ENCODE measurements around the gene BBC3.
"Not testable (repeated sequence)": the region's sequence is repeated elsewhere in the genome, so short reads cannot be mapped to it uniquely, and the experiment has no call there.

The BBC3 gene, protein sequence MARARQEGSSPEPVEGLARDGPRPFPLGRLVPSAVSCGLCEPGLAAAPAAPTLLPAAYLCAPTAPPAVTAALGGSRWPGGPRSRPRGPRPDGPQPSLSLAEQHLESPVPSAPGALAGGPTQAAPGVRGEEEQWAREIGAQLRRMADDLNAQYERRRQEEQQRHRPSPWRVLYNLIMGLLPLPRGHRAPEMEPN

DNA sequence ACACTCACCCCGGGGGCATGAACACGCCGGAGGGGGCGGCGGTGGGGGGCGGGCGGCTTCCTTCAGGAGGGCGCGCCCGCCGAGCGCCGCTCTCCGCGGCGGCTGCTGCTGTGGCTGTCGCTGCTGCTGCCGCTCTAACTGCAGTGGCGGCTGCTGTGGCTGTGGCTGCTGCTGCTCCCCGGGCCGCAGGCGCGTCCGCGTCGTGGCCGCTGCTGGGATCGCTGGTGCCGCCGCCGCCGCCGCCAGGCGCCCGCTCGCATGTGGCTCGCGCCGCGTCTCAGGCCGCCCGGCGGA, at the start of gene BBC3:
Gene BBC3, minus strand, starts transcription at position 279 of the 294 bp plus-strand sequence. CDS start 2,768 bp downstream, outside the sequence.
- no peak for DNase-seq

DNA sequence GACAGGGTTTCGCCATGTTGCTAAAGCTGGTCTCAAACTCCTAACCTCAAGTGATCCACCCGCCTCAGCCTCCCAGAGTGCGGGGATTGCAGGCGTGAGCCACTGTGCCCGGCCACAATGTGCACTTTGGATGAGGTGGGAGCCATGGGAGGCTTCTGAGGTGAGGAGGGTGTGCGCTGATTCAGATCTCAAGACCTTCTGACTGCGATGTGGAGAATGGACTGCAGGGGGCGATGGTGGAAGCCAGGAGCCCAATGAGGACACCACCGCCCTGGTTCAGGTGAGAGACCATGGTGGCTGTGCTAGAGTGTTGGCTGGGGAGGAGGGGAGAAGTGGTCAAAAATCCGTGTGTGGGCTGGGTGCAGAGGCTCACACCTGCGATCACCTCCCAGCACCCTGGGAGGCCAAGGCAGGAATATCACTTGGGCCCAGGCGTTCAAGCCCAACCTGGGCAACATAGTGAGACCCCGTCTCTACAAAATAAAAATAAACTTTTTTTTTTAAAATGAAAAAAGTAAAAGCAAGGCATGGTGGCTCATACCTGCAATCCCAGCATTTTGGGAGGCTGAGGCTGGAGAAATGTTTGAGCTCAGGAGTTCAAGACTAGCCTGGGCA, 49.3 kb upstream of the BBC3 start:
- DNase-seq = peak; percentile 67

DNA sequence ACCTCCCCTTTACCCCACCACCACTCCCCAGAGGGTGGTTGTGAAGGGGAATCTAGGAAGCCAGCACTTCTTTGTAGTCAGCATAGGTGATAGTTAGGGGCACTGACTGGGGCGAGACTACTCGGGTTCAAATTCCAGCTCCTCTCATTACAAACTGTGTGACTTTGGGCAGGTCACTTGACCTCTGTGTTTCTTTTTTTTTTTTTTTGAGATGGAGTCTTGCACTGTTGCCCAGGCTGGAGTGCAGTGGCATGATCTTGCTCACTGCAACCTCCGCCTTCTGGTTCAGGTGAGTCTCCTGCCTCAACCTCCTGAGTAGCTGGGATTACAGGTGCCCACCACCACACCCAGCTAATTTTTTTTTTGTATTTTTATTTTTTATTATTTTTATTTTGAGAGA, 45.5 kb upstream of the BBC3 start:
- not testable (repeated sequence) for DNase-seq

DNA sequence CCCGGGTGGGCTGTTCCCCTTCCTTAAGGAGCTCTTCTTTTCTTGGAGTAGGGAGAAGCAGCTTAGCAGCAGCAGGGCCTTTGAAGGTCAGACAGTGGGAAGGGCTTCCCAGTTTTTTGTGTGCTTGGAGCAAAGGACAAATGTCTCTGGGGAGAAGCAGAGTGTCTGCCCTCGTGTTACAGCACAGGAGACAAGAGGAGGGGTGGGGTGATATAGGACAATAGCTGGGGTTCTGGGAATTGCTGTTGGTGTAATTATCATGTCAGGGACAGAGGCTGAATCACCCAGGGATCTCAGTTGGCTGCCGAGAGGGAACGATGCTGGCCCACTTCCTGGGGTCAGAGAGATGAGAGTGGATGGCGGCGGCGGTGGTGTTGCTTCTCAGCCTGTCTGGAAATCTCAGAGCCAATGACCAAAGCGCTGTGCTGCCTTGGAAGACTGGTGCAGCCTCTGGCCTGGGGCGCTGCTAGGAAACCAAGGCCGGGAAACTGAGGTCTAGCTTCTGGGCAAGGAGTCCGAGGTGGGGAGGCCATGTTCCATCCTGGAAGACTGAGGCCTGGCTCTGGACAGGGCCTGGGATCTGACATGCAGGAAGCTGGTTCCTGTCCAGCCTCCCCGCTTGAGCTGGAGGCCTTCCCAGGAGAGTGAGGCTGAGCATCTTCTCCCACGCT, 44.9 kb upstream of the BBC3 start:
- DNase-seq = no peak

DNA sequence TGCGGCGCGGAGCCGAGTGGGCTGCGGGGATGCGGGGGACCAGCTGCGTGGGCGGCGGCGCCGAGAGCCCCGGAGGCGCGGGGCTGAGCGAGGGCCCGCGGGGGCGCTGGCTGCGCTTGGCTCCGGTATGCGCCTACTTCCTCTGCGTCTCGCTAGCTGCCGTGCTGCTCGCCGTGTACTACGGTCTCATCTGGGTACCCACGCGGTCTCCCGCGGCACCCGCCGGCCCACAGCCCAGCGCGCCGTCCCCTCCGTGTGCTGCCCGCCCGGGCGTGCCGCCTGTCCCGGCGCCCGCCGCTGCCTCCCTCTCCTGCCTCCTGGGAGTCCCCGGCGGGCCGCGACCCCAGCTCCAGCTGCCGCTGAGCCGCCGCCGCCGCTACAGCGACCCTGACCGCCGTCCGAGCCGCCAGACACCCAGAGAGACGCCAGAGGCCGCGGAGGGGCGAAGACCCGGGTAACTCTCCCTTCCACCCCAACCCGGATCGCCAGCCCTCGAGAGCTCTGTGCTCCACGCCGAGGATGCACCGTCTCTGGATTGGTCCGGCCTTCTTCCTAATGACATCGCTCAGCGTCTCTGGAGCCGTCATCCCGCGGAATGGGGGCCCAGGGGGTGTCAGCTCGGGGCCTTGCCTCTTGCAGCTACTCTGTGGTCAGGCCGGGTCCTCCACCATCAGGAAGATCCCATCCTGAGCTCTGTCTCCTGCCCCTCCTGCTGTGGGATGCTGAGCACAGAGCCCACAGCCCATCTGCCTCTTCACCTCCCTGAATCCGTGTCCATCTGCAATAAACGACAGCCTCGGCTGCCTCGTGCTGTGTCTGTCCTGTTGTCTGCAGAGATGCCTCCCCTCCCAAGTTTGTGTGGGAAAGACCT, 44.1 kb upstream of the BBC3 start:
- DNase-seq = no peak

DNA sequence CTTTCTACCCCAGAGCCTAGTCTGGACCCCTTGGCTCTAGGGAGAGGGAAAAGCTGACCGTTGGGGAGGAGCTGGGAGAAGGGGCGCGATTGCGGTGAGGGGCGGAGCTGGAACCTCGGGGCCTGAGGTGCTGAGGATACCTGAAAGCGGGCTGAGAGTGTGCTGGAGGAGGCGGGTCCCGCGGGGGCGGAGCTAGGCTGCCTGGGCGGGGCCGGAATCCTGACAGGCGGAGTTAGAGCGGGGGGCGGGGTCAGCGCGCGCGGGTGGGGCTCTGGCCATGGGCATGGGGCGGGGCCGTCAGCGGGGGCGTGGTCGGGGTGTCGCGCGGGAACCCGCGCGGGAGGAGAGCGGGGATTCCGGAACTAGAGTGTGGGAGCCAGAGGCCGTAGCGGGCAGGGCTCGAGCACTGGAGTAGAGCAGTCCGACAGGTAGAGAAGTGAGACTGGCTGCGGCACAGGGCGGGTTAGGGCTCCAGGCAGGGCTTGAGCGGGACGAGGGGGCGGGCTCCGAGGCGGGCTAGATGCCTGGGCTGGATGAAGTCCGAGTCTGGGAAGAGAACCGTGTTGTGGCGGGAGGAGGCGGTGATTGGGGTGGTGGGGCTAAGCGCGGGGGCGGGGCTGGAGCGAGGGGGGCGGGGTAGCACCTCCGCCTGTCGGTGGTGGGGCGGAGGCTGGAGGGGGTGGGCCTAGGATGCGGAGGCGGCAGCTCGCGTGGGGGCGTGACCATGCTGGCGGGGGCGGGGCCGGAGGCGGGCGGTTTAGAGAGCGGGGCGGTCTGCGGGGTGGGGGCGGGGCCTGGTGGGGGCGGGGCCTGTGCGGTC, 43.3 kb upstream of the BBC3 start, which contains the start of gene INAFM1:
Gene INAFM1, plus strand, starts transcription at position 815 of the 820 bp plus-strand sequence. CDS start 35 bp downstream, outside the sequence.
- peak; percentile 95 for DNase-seq

DNA sequence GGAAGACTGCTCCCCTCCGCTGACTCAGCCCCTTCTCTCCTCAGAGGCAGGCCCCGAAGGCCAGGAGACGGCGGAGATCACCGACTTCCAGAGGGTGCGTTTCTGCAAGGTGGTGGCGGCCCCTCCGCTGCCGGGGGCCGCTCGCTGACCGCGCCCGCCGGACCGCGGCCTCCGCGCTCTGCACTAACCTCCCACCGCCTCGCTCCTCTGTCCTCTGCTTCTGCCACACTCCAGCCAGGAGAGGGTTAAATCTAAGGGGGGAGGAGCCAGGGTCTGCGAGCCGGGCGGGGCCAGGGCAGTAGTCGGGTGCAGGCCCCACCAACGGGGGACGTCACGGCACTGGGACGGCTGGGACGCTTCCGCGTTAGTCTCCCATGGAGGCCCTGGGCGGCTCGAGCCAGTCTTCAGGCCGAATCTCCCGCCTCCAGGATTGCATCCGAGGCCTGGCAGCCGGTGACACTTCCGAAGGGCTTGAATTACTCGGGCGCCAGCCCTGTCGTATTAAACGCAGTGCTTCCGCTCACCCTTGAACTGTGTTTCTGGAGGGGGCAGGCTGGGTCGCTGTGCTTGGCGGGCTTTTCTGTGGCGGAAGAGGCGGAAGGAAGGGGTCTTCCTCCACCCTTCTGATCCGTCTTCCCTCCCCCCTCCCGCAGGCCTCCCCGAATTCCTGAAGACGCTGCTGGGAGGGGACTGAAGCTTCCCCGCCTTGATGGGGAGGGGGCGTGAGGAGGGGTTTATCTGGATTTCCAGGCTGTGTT, 42.5 kb upstream of the BBC3 start:
- DNase-seq = peak; percentile 97

DNA sequence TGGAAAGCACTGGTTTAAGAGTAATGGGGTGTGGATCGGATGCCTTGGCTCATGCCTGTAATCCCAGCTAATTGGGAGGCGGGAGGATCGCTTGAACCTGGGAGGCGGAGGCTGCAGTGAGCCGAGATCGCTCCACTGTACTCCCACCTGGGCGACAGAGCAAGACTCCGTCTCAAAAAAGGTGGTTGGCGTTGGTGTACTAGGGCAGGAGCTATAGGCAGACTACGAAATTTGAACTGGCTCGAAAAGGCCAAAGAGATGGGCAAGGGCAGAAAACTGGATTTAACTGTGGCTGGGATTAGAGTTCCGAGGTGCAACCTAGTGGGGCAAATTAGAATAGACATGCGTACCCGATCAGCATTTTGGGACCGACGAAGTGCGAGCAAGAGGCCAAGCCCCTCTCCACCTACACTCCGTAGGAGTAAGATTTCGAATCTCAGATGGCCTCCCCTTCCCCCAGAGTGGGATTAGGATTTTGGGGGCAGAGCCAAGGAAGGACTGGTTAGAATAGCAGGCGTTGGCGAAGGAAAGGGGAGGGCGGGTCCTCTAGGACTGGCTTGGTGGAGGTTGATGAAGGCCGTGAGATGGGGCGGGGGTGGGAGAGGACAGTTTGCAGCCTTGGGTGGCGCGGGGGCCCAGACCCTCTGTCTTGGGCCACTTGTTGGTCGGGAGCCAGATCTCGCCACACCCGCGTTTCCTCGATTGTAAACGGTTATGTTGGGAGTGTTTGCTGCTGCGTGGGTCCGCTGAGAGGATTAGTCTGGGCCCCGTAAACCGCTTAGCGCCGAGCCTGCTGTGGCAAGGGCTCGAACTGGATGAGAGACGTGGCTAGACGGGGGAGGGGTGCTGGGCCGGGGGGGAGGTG, 41.7 kb upstream of the BBC3 start:
- peak; percentile 70 for DNase-seq

DNA sequence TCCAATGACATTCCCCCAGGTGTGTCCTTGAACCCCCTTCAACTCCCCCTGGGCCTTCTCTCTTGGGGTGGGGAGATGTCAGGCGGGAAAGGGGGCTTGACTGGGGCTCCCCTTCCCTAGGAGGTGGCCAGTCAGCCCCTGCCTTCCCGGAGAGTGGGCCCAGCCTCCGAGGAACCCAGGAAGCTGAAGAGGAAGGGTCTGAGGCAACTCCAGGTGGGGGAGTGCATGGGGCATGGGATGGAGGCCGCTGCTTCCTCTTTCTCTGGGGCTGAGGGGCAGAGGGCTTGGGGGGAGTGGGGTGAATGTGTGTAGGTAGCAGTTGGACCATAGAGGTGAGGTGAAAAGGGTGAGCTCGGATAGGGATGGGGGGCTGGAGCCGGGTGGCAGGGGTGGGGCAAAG, 41.0 kb upstream of the BBC3 start:
- DNase-seq = no peak

DNA sequence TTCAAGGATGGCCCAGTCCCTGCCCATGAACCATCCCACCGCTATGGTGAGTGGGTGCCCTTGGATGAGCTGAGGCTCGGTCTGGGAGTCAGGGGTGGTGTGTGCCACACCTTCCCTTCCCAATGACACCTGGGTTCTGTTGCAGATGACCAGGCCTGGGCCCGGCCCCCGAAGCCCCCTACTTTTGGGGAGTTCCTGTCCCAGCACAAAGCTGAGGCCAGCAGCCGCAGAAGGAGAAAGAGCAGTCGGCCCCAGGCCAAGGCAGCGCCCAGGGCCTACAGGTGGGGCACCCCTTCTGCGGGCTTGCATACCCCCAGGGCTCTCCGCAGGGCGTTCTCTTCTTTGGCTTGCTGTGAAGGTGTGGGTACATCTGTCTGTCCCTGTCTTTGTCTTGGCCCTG, 39.4 kb upstream of the BBC3 start:
- no peak for DNase-seq

DNA sequence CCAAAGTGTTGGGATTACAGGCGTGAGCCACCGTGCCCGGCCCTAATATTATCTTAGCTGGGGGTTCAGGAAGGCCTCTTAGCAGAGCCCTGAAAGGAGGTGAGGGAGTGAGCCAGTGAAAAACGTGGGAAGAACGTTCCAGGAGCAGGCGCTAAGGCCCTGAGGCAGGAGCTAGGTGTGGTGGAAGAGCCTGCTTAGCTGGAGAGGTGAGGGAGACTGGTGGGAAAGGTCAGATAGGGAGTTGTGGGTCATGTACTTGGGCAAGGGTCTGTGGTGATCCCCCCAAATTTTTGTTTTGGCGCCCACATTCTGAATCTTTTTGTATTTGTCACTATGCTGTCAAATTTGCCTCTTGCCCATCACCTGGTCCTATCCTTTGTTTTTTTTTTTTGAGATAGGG, 38.6 kb upstream of the BBC3 start:
- DNase-seq = no peak

DNA sequence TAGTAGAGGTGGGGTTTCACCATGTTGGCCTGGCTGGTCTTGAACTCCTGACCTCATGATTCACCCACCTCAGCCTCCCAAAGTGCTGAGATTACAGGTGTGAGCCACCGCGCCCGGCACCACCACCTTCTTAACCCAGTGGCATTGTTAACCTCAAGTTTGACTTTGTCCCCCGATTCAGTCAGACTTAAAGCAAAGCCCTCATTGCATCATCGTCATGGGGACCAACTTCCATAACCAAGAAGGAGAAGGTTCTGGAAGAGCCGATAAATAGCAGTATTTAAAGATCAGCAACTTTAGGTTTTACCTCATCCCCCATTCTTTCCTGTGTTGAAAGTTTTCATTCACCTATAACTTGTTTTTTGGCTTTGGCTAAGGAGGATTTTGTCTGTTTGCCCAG, 37.0 kb upstream of the BBC3 start:
- no peak for DNase-seq

DNA sequence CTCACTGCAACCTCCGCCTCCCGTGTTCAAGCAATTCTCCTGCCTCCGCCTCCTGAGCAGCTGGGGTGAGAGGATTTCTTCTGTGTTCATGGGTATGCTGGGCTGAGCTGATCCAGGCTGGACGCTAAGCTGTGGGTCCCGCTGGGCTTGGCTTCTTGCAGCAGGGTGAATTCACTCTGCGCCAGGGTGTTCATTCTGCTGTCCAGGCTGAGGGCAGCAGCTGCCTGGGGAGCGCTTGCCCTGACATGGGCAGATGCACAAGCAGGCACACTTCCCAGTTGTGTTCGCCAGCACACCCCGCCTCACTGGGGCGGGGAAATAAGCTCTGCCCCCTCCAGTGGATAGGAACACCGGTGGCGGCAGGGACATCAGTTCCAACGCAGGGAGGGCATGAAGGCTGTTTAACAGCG, 36.4 kb upstream of the BBC3 start:
- no peak for DNase-seq

DNA sequence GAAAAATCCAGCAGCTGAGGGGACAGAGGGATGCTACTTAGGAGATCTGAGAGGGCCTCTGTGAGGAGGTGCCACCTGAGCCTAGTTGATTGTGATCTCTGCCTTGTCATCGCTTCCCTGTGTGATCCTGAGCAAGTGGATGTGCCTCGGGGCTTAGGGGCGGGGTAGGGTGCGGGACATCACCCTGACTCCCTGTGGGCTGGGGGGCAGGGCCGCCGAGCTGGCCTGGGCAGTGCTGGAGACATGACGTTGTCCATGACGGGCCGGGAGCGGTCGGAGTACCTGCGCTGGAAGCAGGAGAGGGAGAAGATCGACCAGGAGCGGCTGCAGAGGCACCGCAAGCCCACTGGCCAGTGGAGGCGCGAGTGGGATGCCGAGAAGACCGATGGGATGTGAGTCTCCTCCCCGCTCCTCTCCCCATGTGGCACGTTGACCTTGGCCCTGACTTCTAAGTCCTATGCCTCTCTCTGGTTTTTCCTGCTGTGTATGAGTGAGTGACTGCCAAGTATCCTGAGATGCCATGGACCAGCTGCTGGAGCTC, 35.5 kb upstream of the BBC3 start:
- no peak for DNase-seq

DNA sequence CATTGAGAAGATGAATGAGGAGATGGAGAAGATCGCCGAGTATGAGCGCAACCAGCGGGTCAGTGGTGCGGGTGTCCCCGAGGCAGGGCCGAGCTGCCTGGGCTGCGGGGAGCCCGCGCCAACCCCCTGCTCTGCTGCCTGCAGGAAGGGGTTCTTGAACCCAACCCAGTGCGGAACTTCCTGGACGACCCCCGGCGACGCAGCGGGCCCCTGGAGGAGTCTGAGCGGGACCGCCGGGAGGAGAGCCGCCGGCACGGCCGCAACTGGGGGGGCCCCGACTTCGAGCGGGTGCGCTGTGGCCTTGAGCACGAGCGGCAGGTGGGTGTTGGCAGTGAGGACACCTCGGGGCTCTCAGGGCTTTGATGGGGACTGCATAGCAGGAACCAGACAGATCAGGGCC, 33.6 kb upstream of the BBC3 start:
- no peak for DNase-seq

DNA sequence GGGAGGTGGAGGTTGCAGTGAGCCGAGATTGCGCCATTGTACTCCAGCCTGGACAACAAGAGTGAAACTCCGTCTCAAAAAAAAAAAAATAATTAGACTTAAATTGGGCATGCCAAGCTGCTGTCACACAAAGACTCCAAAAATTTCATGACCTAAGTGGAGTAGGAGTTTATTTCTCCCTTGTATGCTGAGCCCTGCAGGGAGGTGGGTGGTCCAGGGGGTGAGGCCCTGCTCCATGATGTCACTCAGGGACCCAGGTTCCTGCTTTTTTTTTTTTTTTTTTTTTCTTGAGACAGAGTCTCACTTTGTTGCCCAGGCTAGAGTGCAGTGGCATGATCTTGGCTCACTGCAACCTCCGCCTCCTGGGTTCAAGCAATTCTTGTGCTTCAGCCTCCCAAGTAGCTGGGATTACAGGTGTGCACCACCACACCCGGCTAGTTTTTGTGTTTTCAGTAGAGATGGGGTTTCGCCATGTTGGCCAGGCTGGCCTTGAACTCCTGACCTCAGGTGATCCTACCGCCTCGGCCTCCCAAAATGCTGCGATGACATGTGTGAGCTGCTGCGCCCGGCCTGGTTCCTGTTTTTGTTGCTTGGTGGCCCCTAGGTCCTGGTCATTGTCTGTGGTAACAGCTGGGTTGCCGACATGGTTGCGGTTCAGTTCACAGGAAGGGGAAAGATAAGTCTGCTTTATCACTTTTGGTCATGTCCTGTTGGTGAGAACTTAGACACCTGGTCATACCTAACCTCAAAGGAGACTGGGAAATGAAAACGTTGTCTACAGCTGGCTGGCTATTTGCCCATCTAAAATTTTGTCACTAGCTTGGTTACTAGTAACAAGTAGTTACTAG, 31.2 kb upstream of the BBC3 start:
- DNase-seq = peak; percentile 85

DNA sequence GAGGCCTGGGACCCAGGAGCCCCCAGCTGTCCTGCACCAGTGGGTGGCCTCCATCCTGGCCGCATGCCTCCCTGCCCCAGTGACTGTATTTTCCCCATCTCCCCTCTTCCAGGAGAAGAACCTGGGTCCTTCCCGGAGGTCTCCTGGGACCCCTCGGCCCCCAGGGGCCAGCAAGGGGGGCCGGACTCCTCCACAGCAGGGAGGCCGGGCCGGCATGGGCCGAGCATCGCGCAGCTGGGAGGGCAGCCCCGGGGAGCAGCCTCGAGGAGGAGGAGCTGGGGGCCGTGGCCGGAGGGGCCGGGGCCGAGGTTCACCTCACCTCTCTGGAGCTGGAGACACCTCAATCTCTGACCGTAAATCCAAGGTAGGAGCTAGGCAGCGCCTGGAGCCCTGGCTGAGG, 29.5 kb upstream of the BBC3 start:
- no peak for DNase-seq

DNA sequence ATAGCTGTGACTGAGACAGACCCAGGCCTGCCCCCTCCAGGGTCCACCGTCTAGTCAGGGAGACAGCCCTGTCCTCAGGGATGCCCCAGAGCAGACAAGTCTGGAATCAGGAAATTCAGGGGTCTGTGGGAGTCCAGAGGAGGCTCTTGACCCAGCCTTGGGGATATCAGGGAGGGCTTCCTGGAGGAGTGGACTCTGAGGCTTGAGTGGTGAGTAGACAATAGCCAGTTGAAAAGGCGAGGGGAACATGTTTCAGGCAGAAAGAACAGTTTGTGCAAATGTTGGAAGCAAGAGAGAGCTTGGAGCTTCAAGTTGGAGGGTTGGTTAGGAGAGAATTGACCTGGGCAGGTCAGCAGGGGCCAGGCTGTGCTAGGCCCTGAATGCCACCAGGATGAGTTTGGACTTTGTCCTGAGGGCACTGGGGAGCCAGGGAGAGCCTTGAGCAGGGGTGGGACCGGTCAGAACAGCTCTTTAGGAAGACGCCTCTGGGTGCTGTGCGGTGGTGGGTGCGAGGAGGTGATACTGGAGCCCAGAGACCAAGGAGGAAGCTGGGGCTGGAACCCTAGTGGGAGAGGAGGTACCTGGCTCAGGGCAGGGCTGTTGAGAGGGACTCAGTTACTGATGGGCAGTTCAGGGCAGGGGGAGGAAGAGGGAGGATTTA, 28.0 kb upstream of the BBC3 start:
- no peak for DNase-seq

DNA sequence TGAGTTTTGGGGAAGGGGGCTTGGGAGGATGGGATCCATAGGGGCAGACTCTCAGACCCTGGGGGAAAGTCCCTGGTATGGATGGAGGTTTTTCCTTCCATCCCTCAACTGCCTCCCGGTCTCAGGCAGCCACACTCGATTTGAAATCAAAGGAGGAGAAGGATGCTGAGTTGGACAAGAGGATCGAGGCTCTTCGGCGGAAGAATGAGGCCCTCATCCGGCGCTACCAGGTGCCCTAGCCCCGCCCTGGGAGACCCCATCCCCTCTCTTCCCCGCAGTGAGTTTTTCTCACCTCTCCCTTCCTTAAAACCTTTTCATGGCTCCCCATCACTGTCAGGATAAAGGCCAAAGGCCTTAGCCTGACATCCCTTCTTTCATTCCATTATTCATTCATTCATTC, 27.4 kb upstream of the BBC3 start:
- DNase-seq = no peak

Measured in hematopoietic multipotent progenitor cell treated with erythropoietin and hydrocortisone succinate and interleukin-3 and kit ligand, for 6 days (in vitro differentiated cells).